Left colon (tissue), 2 donors: ENCODE measurements around the gene FBXO10. TPM values are rescaled to one million over a fixed set of nuclear protein-coding genes. Genes with fewer than 3 reads are reported as not detected.
"Not testable (repeated sequence)": the region's sequence is repeated elsewhere in the genome, so short reads cannot be mapped to it uniquely, and the experiment has no call there.

ENCODE experiments used
- ATAC-seq: fragments of 200-7000 bp; cut with Tn5 transposase; one replicate; pipeline ENCODE4 v1.9.1; 2020; ENCODE audit warnings: mild to moderate bottlenecking, moderate library complexity
- DNase-seq, 2 donors: peaks; one replicate each; pipeline ENCODE4 v3.0.0-alpha.2; 2020
- intact Hi-C, 2 donors: fragments of 100-400 bp; cut with DNase I in 1 of 2; cut with micrococcal nuclease in 1 of 2; formaldehyde crosslinking; loops; one replicate each; pipeline versions ENCODE4 v1.11.2 to v1.14.0; 2022; cut with DNase I, micrococcal nuclease
- total RNA-seq, 2 donors: library from RNA; stranded (reverse); fragmentation: NEBNext Ultra II Directional; extraction: Animal tissue kit (Norgen Biotek cat#: 25700); gene quantifications; one replicate each; pipeline ENCODE4 v1.2.1, GENCODE V29; 2021
- donor health status: DM: no; HTN: no; CAD: no.
- donor health status: DM: yes; HTN: yes; CAD: no.

The FBXO10 gene
- total RNA-seq, 2 donors from 2014 or later: 4.0 to 4.4 TPM

DNA sequence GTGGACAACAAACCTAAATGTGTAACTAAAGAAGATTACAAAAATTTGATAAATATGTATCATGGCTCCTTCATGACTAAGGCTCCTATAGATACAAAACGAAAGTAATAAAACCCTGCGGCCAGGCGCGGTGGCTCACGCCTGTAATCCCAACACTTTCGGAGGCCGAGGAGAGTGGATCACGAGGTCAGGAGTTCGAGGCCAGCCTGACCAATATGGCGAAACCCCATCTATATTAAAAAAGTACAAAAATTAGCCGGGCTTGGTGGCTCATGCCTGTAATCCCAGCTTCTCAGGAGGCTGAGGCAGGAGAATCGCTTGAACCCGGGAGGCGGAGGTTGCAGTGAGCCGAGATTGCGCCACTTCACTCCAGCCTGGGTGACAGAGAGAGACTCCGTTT, 108.7 kb downstream of the FBXO10 start:
- peak; percentile 55 to 60 for DNase-seq
- ATAC-seq, intact Hi-C loops: not testable (repeated sequence)

- intact Hi-C loops: no loop called here
- ATAC-seq (peak; percentile 38), DNase-seq (peak; percentile 79 to 80)
Measured at GRCh38 chr9:37466037-37466709, 110.0 kb downstream of the FBXO10 start.

GRCh38 chr9:37465249-37466036, 110.7 kb downstream of the FBXO10 start, which contains the start of gene ZBTB5:
Gene ZBTB5 (minus strand): TSS chr9:37465450. CDS start chr9:37442551, 22,899 bp downstream.
- intact Hi-C loops: no loop called here
- peak; percentile 98 to 99 for DNase-seq
- peak; percentile 82 for ATAC-seq

GRCh38 chr9:37464426-37465248, 111.5 kb downstream of the FBXO10 start:
- DNase-seq (peak; percentile 83 to 84), ATAC-seq (peak; percentile 51)
- intact Hi-C loops: no loop called here

DNA sequence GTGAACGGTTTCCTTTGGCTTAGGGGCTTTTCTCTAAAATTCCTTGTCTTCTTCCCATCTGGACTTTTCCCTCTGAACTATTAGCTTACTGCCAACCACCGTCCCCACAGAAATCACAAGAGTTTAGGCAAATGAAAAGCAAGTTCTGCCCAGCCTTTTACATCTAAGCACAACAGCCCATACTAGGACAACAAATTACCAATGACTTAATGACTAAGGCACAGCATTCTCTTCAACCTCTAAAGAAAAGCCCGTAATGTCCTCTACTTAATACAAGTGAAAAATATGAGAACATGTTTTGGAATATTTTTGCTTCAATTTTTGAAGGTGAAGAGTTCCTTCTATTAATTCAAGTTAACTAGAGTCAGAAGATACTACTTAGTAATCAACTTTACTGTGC, 112.2 kb downstream of the FBXO10 start:
- ATAC-seq (no peak), DNase-seq (no peak)
- intact Hi-C loops: no loop called here

Other genes with a start within 250 kb of the FBXO10 start
- 10 to 100 TPM; 70.4 to 78.4 TPM for gene GRHPR, start 153.7 kb downstream of the FBXO10 start, total RNA-seq
- gene ZBTB5, start 110.9 kb downstream of the FBXO10 start, total RNA-seq: 1 to 10 TPM; 8.7 to 10.0 TPM
- gene POLR1E, start 90.4 kb downstream of the FBXO10 start, total RNA-seq: 10 to 100 TPM in 1 of 2 donors, 1 to 10 TPM in 1; 8.5 to 11.4 TPM
- gene TOMM5, start 16.2 kb upstream of the FBXO10 start, total RNA-seq: 10 to 100 TPM; 49.1 to 58.5 TPM
- gene FRMPD1, start 74.6 kb upstream of the FBXO10 start, total RNA-seq: under 1 TPM in 1 of 2 donors, not detected in 1; 0.06 TPM
- 1 to 10 TPM; 6.6 to 7.2 TPM for gene TRMT10B, start 177.4 kb upstream of the FBXO10 start, total RNA-seq
- gene EXOSC3, start 208.7 kb upstream of the FBXO10 start, total RNA-seq: 10 to 100 TPM; 30.5 to 31.4 TPM
- 10 to 100 TPM; 21.2 to 26.9 TPM for gene DCAF10, start 224.4 kb upstream of the FBXO10 start, total RNA-seq